Kidney epithelial cell (primary cell): ENCODE data around the gene SPC24. TPM values are rescaled to one million over a fixed set of nuclear protein-coding genes. Genes with fewer than 3 reads are reported as not detected.
A peak's percentile ranks its signal among the peaks of the same experiment; 100 is the strongest.
"Not testable (repeated sequence)": the region's sequence is repeated elsewhere in the genome, so short reads cannot be mapped to it uniquely, and the experiment has no call there.

Source experiments
- DNase-seq: peaks from one replicate; pipeline ENCODE4 v3.0.0-alpha.2; 2010; ENCODE audit warnings: low read depth
- H3K27me3 ChIP-seq: 2 replicates; pipeline ENCODE4 v1.6.0; 2011; ENCODE audit warnings: low read length; ENCODE audit not compliant: control insufficient read depth, insufficient read depth
- H3K36me3 ChIP-seq: 2 replicates; pipeline ENCODE4 v1.5.1; 2011; ENCODE audit warnings: low read length; ENCODE audit not compliant: control insufficient read depth, insufficient read depth
- H3K4me3 ChIP-seq: 2 replicates; pipeline ENCODE4 v1.5.1; 2011; ENCODE audit warnings: low read depth, mild to moderate bottlenecking, control low read depth, low read length
- total RNA-seq: library from RNA; depleted of rRNA; stranded (reverse); fragments of >200 nt; gene quantifications from 2 replicates; pipeline ENCODE4 v1.2.3, GENCODE V29; 2015
- TF ChIP-seq, protein P1 (sequence below): IDR thresholded peaks from 2 replicates; pipeline ENCODE4 v1.5.1; 2011; ENCODE audit warnings: mild to moderate bottlenecking, moderate library complexity, low read length, control low read depth, inconsistent platforms; ENCODE audit not compliant: insufficient read depth, poor library complexity, severe bottlenecking

The SPC24 gene
- total RNA-seq, 1 donor from 2014 or later: 2.8 TPM

DNA sequence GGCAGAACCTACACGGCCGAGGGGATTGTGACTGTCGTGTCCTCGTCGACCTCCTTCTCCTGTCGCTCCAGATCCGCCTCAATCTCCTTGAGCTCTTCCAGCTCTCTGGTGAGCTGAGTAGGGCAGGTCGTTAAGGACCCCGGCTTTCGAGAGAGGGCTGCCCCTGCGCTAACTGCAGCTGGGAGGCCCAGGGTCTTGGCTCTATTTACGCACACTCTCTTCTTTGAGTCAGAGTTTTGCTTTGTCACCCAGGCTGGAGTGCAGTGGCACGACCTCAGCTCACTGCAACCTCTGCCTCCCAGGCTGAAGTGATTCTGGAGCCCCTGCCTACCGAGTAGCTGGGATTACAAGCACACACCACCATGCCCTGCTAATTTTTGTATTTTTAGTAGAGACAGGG is 7.6 kb downstream of the SPC24 start:
- no peaks in the 10 kb centered on the region for H3K27me3 ChIP-seq
- H3K36me3 ChIP-seq: peaks cover 1% of the 10 kb centered on the region
- no peak for DNase-seq
- TF ChIP-seq, protein P1, sequence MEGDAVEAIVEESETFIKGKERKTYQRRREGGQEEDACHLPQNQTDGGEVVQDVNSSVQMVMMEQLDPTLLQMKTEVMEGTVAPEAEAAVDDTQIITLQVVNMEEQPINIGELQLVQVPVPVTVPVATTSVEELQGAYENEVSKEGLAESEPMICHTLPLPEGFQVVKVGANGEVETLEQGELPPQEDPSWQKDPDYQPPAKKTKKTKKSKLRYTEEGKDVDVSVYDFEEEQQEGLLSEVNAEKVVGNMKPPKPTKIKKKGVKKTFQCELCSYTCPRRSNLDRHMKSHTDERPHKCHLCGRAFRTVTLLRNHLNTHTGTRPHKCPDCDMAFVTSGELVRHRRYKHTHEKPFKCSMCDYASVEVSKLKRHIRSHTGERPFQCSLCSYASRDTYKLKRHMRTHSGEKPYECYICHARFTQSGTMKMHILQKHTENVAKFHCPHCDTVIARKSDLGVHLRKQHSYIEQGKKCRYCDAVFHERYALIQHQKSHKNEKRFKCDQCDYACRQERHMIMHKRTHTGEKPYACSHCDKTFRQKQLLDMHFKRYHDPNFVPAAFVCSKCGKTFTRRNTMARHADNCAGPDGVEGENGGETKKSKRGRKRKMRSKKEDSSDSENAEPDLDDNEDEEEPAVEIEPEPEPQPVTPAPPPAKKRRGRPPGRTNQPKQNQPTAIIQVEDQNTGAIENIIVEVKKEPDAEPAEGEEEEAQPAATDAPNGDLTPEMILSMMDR: no peak
- H3K4me3 ChIP-seq: no peak overlapping the region

DNA sequence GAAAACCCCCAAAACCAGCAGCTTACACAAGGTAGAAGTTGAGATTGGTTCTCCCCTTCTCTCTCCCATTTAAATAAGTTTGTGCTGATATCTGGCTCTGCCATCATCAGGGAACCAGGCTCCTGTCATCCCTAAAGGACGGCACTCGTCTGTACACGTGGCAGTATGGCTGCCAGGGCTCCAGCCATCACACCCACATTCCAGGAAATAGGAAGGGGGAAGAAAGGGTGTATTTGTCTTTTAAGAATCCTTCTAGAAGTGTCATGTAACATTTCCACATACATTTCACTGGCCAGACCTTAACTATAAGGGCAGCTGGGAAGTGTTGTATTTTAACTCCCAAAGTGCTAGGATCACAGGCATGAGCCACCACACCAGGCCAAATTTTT is 10.1 kb downstream of the SPC24 start:
- H3K27me3 ChIP-seq: no peaks in the 10 kb centered on the region
- TF ChIP-seq, protein P1: no peak
- DNase-seq: no peak
- no peak overlapping the region for H3K4me3 ChIP-seq
- H3K36me3 ChIP-seq: peaks cover 1% of the 10 kb centered on the region

DNA sequence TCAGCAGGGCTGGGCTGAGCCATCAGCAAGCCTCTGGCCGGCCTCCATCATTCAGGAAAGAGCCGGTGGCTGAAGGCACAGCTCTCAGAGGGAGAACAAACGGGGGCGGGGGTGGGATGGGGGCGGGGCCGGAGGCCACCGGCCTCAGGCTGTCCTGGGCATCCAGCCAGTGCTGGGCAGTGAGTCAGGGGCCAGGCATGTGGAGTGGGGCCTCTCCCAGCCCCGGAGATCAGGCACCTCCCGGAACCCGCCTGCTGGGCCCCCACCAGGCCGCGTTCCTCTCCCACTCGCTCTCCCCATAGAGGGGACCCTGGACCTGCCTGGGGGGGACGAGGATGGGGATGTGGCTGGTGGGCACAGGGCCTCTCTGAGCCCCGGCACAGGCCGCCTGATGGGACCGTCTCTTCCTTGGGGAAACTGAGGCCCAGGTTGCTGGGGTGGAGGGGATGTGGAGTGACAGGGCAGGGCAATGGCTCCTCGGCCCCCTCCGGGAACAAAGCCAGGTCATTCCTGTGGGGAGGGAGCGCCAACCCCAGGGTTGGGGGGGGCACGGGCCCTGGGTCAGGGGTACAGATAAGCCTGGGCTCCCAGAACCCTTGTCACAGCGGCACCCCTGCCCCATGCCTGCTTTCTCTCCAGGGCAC is 12.9 kb downstream of the SPC24 start:
- DNase-seq: peak; percentile 68
- Histone ChIP-seq H3K36me3 (no peaks in the 10 kb centered on the region), H3K4me3 (no peak overlapping the region), H3K27me3 (no peaks in the 10 kb centered on the region)
- TF ChIP-seq, protein P1: no peak

DNA sequence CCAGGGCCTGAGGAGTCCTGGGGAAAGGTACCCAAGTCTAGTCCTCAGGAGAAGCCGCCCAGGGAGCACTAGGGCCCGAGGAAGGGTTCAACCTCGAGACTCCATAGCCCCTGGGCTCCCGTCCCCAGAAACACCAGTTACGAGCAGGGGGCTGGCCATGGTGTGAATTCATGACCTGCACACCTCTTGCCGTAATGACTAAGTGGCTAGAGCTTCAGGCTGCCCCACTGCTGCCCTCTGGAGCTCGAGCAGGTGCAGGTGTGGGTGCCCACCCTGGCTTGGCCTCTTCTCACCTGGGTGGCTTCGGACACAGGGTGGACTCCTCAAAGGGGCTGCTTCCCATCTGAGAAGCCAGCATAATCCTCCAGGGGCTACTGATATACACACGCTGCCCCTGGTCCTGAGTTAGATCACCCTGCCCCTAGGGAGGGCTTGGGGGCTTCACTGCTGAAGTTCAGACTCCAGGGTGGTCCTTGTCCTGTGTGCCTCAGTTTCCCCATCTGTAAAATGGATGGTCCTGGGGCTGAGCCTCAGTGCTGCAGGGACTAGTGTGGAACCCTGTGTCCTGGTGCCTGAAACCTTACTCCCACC is 13.6 kb downstream of the SPC24 start:
- TF ChIP-seq, protein P1: peak; percentile 52
- H3K36me3 ChIP-seq: no peaks in the 10 kb centered on the region
- no peak overlapping the region for H3K4me3 ChIP-seq
- no peaks in the 10 kb centered on the region for H3K27me3 ChIP-seq
- no peak for DNase-seq

DNA sequence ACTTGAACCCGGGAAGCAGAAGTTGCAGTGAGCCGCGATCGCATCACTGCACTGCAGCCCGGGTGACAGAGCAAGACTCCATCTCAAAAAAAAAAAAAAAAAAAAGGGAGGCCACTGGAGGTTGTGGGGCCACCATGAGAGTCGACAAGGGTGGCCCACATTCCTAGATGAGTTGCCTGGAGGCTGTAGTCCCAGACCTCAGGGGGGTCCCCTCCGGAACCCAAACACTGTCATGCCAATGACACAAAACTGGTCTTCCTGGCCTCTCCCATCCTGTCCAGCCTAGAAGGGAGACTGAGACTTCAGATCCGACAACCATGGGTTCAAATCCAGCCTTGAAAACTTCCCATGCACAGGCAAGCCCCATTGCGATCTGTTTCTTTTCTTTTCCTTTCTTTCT is 14.7 kb downstream of the SPC24 start:
- TF ChIP-seq, protein P1: no peak
- DNase-seq: no peak
- no peak overlapping the region for H3K4me3 ChIP-seq

DNA sequence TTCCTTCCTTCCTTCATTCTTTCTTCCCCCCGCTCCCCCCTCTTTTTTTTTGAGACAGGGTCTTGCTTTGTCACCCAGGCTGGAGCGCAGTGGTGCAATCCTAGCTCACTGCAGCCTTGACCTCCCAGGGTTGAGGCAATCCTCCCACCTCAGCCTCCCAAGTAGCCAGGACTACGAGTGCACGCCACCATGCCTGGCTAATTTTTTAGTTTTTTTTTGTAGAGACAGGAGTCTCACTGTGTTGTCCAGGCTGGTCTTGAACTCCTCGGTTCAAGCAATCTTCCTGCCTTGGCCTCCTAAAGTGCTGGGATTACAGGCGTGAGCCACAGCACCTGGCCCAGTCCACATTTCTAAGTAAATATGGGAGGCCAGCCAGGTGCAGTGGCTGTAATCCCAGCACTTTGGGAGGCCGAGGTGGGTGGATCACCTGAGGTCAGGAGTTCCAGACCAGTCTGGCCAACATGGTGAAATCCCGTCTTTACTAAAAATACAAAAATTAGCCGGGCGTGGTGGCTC is 15.5 kb downstream of the SPC24 start:
- not testable (repeated sequence) for DNase-seq, H3K36me3 ChIP-seq, H3K27me3 ChIP-seq, H3K4me3 ChIP-seq

More for the DNA sequence above, 14.7 kb downstream of the SPC24 start:
- Histone ChIP-seq H3K36me3 (no peaks in the 10 kb centered on the region), H3K27me3 (no peaks in the 10 kb centered on the region)
